HepG2 (cell line): ENCODE data around the gene FAT1. TPM values are rescaled to one million over a fixed set of nuclear protein-coding genes. Genes with fewer than 3 reads are reported as not detected.
A peak's percentile ranks its signal among the peaks of the same experiment; 100 is the strongest.

Experiments used
- DDIT3 ChIP-seq: sonication (generic); formaldehyde crosslinking; IDR thresholded peaks from 2 replicates; pipeline ENCODE4 v1.4.0; 2020; ENCODE audit warnings: mild to moderate bottlenecking, missing genetic modification reagents
- ERF ChIP-seq: IDR thresholded peaks from 2 replicates; pipeline ENCODE4 v1.6.1; 2018; ENCODE audit warnings: missing biosample characterization, missing genetic modification reagents
- HDAC2 ChIP-seq: sonication (generic); formaldehyde crosslinking; IDR thresholded peaks from 2 replicates; pipeline ENCODE4 v1.4.0; 2020; ENCODE audit warnings: missing genetic modification reagents
- HDAC6 ChIP-seq: fragments of 200-600 bp; sonication (generic); IDR thresholded peaks from 2 replicates; pipeline ENCODE4 v1.7.0; 2017; ENCODE audit warnings: mild to moderate bottlenecking, antibody characterized with exemption, low read length, low read depth
- KAT7 ChIP-seq: IDR thresholded peaks from 2 replicates; pipeline ENCODE4 v1.6.1; 2018; ENCODE audit warnings: borderline replicate concordance, missing compliant biosample characterization
- NFIC ChIP-seq: IDR thresholded peaks from 2 replicates; pipeline ENCODE4 v1.6.1; 2012; ENCODE audit warnings: mild to moderate bottlenecking, low read length, inconsistent platforms
- SNAPC2 ChIP-seq: sonication (generic); formaldehyde crosslinking; IDR thresholded peaks from 2 replicates; pipeline ENCODE4 v1.8.1; 2022; ENCODE audit warnings: mild to moderate bottlenecking, missing genetic modification reagents
- TAF15 ChIP-seq: fragments of 200-400 bp; formaldehyde crosslinking; IDR thresholded peaks from one replicate; pipeline ENCODE4 v1.6.1; 2018; ENCODE audit warnings: mild to moderate bottlenecking, low read depth, low read length; ENCODE audit not compliant: poor library complexity, severe bottlenecking
- ZFP41 ChIP-seq: sonication (generic); formaldehyde crosslinking; IDR thresholded peaks from 2 replicates; pipeline ENCODE4 v1.4.0; 2020; ENCODE audit warnings: mild to moderate bottlenecking, missing genetic modification reagents, borderline replicate concordance
- ZIK1 ChIP-seq: sonication (generic); formaldehyde crosslinking; IDR thresholded peaks from 2 replicates; pipeline ENCODE4 v1.5.0; 2020; ENCODE audit warnings: mild to moderate bottlenecking, low read depth, missing genetic modification reagents, borderline replicate concordance
- ZNF24 ChIP-seq: fragments of 450-650 bp; IDR thresholded peaks from 2 replicates; pipeline ENCODE4 v1.6.1; 2017; ENCODE audit warnings: antibody characterized with exemption, mild to moderate bottlenecking
- ZNF337 ChIP-seq: sonication (generic); formaldehyde crosslinking; IDR thresholded peaks from 2 replicates; pipeline ENCODE4 v1.5.1; 2020; ENCODE audit warnings: missing genetic modification reagents, low read depth, mild to moderate bottlenecking, borderline replicate concordance
- ZNF34 ChIP-seq: sonication (generic); formaldehyde crosslinking; IDR thresholded peaks from 2 replicates; pipeline ENCODE4 v1.4.0; 2020; ENCODE audit warnings: mild to moderate bottlenecking, missing genetic modification reagents, borderline replicate concordance
- ZNF644 ChIP-seq: IDR thresholded peaks from 2 replicates; pipeline ENCODE4 v1.6.1; 2016; ENCODE audit warnings: low read depth
- ZNF660 ChIP-seq: sonication (generic); formaldehyde crosslinking; IDR thresholded peaks from 2 replicates; pipeline ENCODE4 v1.5.1; 2020; ENCODE audit warnings: mild to moderate bottlenecking, low read depth, missing genetic modification reagents, borderline replicate concordance
- ZNF672 ChIP-seq: sonication (generic); formaldehyde crosslinking; IDR thresholded peaks from 2 replicates; pipeline ENCODE4 v1.8.1; 2022; ENCODE audit warnings: missing genetic modification reagents
- ZNF724P ChIP-seq: sonication (generic); formaldehyde crosslinking; IDR thresholded peaks from 2 replicates; pipeline ENCODE4 v1.8.0; 2022; ENCODE audit warnings: missing genetic modification reagents, borderline replicate concordance
- ZNF781 ChIP-seq: sonication (generic); formaldehyde crosslinking; IDR thresholded peaks from 2 replicates; pipeline ENCODE4 v1.5.1; 2020; ENCODE audit warnings: borderline replicate concordance, mild to moderate bottlenecking, missing genetic modification reagents; ENCODE audit errors: not compliant biosample characterization
- ZNF839 ChIP-seq: sonication (generic); formaldehyde crosslinking; IDR thresholded peaks from 2 replicates; pipeline ENCODE4 v1.4.0; 2020; ENCODE audit warnings: missing genetic modification reagents, mild to moderate bottlenecking, borderline replicate concordance
- ZSCAN31 ChIP-seq: sonication (generic); formaldehyde crosslinking; IDR thresholded peaks from 2 replicates; pipeline ENCODE4 v1.5.0; 2020; ENCODE audit warnings: low read depth, mild to moderate bottlenecking, missing genetic modification reagents
- polyA plus RNA-seq, 8 experiments: library from polyadenylated mRNA; depleted of rRNA in 3 of 8; stranded (reverse) in 7 of 8; unstranded in 1 of 8; fragments of >200 nt; fragmentation: Illumina TruSeq in 4 of 8; extraction: Trizol in 4 of 8; gene quantifications; 2 replicates each; pipeline versions ENCODE4 v1.2.1 to v1.2.3, GENCODE V29; 2011 to 2016; ENCODE audit warnings: low read depth in 4 of 8, missing spikeins in 1 of 8, mixed read lengths in 1 of 8; ENCODE audit not compliant: insufficient read depth in 1 of 8
- total RNA-seq, 5 experiments: library from RNA; depleted of rRNA; stranded (reverse); fragments of >200 nt; fragmentation: Illumina TruSeq; extraction: Trizol; gene quantifications; 2 replicates each; pipeline ENCODE4 v1.2.3, GENCODE V29; 2016; ENCODE audit warnings: low read depth in 1 of 5
- TF ChIP-seq, protein P1 (sequence below): IDR thresholded peaks from 2 replicates; pipeline ENCODE4 v1.6.1; 2016; ENCODE audit warnings: low read depth, missing genetic modification reagents, missing compliant biosample characterization

FAT1 gene
- total and polyA plus RNA-seq, 2 of the 13 experiments (the other 11 are each of a cell fraction or from before 2014, with no cell fraction given): 185 to 216 TPM

GRCh38 chr4:186643501-186644310 lies 80.0 kb downstream of the FAT1 start (continued):
- TF ChIP-seq HDAC2 (CRISPR knock-in tag) (peak; percentile 70; the same call in 1 of the 2 replicates), TAF15 (no peak), ZNF839 (CRISPR knock-in tag) (no peak), ZNF337 (no peak), ZNF34 (CRISPR knock-in tag) (no peak), ZNF781 (CRISPR knock-in tag) (no peak), ZSCAN31 (CRISPR knock-in tag) (no peak), ZNF660 (CRISPR knock-in tag) (no peak), ZNF724P (CRISPR knock-in tag) (no peak), HDAC6 (no peak), SNAPC2 (no peak), ZNF644 (CRISPR knock-in tag) (no peak), DDIT3 (CRISPR knock-in tag) (no peak), KAT7 (CRISPR knock-in tag) (no peak), ERF (CRISPR knock-in tag) (0 out of 2 replicates have a peak, but pooled peaks have one; percentile 22), ZNF672 (CRISPR knock-in tag) (no peak), ZFP41 (CRISPR knock-in tag) (no peak), NFIC (peak; percentile 74; the same call in 1 of the 2 replicates), ZIK1 (CRISPR knock-in tag) (no peak), ZNF24 (no peak)
- TF ChIP-seq, protein P1, sequence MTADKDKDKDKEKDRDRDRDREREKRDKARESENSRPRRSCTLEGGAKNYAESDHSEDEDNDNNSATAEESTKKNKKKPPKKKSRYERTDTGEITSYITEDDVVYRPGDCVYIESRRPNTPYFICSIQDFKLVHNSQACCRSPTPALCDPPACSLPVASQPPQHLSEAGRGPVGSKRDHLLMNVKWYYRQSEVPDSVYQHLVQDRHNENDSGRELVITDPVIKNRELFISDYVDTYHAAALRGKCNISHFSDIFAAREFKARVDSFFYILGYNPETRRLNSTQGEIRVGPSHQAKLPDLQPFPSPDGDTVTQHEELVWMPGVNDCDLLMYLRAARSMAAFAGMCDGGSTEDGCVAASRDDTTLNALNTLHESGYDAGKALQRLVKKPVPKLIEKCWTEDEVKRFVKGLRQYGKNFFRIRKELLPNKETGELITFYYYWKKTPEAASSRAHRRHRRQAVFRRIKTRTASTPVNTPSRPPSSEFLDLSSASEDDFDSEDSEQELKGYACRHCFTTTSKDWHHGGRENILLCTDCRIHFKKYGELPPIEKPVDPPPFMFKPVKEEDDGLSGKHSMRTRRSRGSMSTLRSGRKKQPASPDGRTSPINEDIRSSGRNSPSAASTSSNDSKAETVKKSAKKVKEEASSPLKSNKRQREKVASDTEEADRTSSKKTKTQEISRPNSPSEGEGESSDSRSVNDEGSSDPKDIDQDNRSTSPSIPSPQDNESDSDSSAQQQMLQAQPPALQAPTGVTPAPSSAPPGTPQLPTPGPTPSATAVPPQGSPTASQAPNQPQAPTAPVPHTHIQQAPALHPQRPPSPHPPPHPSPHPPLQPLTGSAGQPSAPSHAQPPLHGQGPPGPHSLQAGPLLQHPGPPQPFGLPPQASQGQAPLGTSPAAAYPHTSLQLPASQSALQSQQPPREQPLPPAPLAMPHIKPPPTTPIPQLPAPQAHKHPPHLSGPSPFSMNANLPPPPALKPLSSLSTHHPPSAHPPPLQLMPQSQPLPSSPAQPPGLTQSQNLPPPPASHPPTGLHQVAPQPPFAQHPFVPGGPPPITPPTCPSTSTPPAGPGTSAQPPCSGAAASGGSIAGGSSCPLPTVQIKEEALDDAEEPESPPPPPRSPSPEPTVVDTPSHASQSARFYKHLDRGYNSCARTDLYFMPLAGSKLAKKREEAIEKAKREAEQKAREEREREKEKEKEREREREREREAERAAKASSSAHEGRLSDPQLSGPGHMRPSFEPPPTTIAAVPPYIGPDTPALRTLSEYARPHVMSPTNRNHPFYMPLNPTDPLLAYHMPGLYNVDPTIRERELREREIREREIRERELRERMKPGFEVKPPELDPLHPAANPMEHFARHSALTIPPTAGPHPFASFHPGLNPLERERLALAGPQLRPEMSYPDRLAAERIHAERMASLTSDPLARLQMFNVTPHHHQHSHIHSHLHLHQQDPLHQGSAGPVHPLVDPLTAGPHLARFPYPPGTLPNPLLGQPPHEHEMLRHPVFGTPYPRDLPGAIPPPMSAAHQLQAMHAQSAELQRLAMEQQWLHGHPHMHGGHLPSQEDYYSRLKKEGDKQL (CRISPR knock-in tag): no peak
